Measurements from ENCODE around the gene TAOK3.
"Not testable (repeated sequence)": the region's sequence is repeated elsewhere in the genome, so short reads cannot be mapped to it uniquely, and the experiment has no call there.

TAOK3 gene

GRCh38 chr12:118290130-118290529 lies 82.6 kb downstream of the TAOK3 start:
- DNase-seq: no peak

GRCh38 chr12:118288174-118288573 lies 84.5 kb downstream of the TAOK3 start:
- no peak for DNase-seq

GRCh38 chr12:118287728-118288127 lies 85.0 kb downstream of the TAOK3 start:
- no peak for DNase-seq

GRCh38 chr12:118282767-118283166 lies 89.9 kb downstream of the TAOK3 start:
- no peak for DNase-seq

- DNase-seq: not testable (repeated sequence)
Measured at GRCh38 chr12:118278288-118278687, 94.4 kb downstream of the TAOK3 start.

GRCh38 chr12:118274066-118274465 lies 98.6 kb downstream of the TAOK3 start:
- DNase-seq: no peak

GRCh38 chr12:118271770-118272417 lies 100.8 kb downstream of the TAOK3 start:
- DNase-seq: no peak

- no peak for DNase-seq
Measured at GRCh38 chr12:118271183-118271582, 101.5 kb downstream of the TAOK3 start.

GRCh38 chr12:118269806-118270205 lies 102.9 kb downstream of the TAOK3 start:
- no peak for DNase-seq

- no peak for DNase-seq
Measured at GRCh38 chr12:118259079-118259478, 113.6 kb downstream of the TAOK3 start.

GRCh38 chr12:118256352-118256751 lies 116.4 kb downstream of the TAOK3 start:
- no peak for DNase-seq

GRCh38 chr12:118249547-118249946 lies 123.2 kb downstream of the TAOK3 start:
- no peak for DNase-seq

GRCh38 chr12:118245886-118246285 lies 126.8 kb downstream of the TAOK3 start:
- DNase-seq: not testable (repeated sequence)

GRCh38 chr12:118238888-118239287 lies 133.8 kb downstream of the TAOK3 start:
- DNase-seq: no peak

GRCh38 chr12:118237908-118238307 lies 134.8 kb downstream of the TAOK3 start:
- no peak for DNase-seq

- DNase-seq: no peak
Measured at GRCh38 chr12:118237052-118237665, 135.5 kb downstream of the TAOK3 start.

- DNase-seq: no peak
Measured at GRCh38 chr12:118220702-118221101, 152.0 kb downstream of the TAOK3 start.

- DNase-seq: no peak
Measured at GRCh38 chr12:118219772-118220171, 152.9 kb downstream of the TAOK3 start.

GRCh38 chr12:118219106-118219505 lies 153.6 kb downstream of the TAOK3 start:
- no peak for DNase-seq

- DNase-seq: no peak
Measured at GRCh38 chr12:118213452-118213851, 159.3 kb downstream of the TAOK3 start.

GRCh38 chr12:118212606-118213005 lies 160.1 kb downstream of the TAOK3 start:
- DNase-seq: no peak

GRCh38 chr12:118206107-118206412 lies 166.6 kb downstream of the TAOK3 start:
- DNase-seq: no peak

GRCh38 chr12:118193958-118194357 lies 178.7 kb downstream of the TAOK3 start:
- no peak for DNase-seq

- DNase-seq: no peak
Measured at GRCh38 chr12:118193477-118193876, 179.2 kb downstream of the TAOK3 start.

GRCh38 chr12:118190266-118190665 lies 182.4 kb downstream of the TAOK3 start:
- peak; percentile 43 for DNase-seq
